H1 (cell line): ENCODE data around the gene CAMTA1. TPM values are rescaled to one million over a fixed set of nuclear protein-coding genes. Genes with fewer than 3 reads are reported as not detected.

Experiments used
- CTCF ChIA-PET: fragments of 300-600 bp; sonication (Branson Sonifier 250); formaldehyde crosslinking; loops from one replicate; lab custom pipeline; 2021; ENCODE audit not compliant: partially characterized antibody; lab: Charles Lee
- POLR2A ChIA-PET: fragments of 300-600 bp; sonication (Branson Sonifier 250); formaldehyde crosslinking; loops from one replicate; lab custom pipeline; 2021; ENCODE audit warnings: inconsistent platforms; ENCODE audit not compliant: partially characterized antibody; lab: Charles Lee
- DNase-seq, 2 experiments: peaks; one replicate each; pipeline versions ENCODE4 v3.0.0 to v3.0.0-alpha.2; 2010 to 2022; ENCODE audit warnings: low spot score in 2 of 2, low read depth in 1 of 2, mixed read lengths in 1 of 2
- FAIRE-seq: peaks from 2 replicates; lab custom pipeline; 2011; peaks lifted over from hg19 to GRCh38; lab: Jason Lieb, UNC
- H2AFZ ChIP-seq: 2 replicates; pipeline ENCODE4 v1.8.1; 2012; ENCODE audit warnings: low read length, inconsistent platforms
- H2AK5ac ChIP-seq: 2 replicates; pipeline ENCODE4 v1.6.1; 2013; ENCODE audit warnings: low read depth, low read length
- H2BK120ac ChIP-seq: replicated peaks from 2 replicates; pipeline ENCODE3; 2013; ENCODE audit warnings: low read depth, low read length, inconsistent platforms
- H2BK12ac ChIP-seq: 2 replicates; pipeline ENCODE4 v1.6.1; 2013; ENCODE audit warnings: low read depth, low read length
- H2BK15ac ChIP-seq: 2 replicates; pipeline ENCODE4 v1.6.1; 2013; ENCODE audit warnings: low read length
- H2BK20ac ChIP-seq: 2 replicates; pipeline ENCODE4 v1.6.1; 2013; ENCODE audit warnings: low read length
- H2BK5ac ChIP-seq: 2 replicates; pipeline ENCODE4 v1.6.1; 2013; ENCODE audit warnings: low read depth, low read length
- H3K14ac ChIP-seq: 2 replicates; pipeline ENCODE4 v1.6.1; 2013; ENCODE audit warnings: inconsistent platforms; ENCODE audit not compliant: insufficient read length
- H3K18ac ChIP-seq: 2 replicates; pipeline ENCODE4 v1.6.1; 2013; ENCODE audit warnings: low read length; ENCODE audit errors: extremely low read depth
- H3K23ac ChIP-seq: 2 replicates; pipeline ENCODE4 v1.6.1; 2013; ENCODE audit warnings: inconsistent platforms; ENCODE audit not compliant: insufficient read length
- H3K23me2 ChIP-seq: 2 replicates; pipeline ENCODE4 v1.6.1; 2013; ENCODE audit warnings: low read depth, low read length
- H3K27ac ChIP-seq: 2 replicates; pipeline ENCODE4 v1.6.1; 2011; ENCODE audit warnings: low read depth, low read length, inconsistent platforms
- H3K27me3 ChIP-seq, 4 experiments: replicated peaks in 1 of 4; 1 replicate in 1 of 4; 2 replicates in 3 of 4; pipeline versions ENCODE4 v1.6.1 to v1.8.1; 2011 to 2013; ENCODE audit warnings: low read length in 3 of 4, mild to moderate bottlenecking in 3 of 4, inconsistent platforms in 2 of 4, mixed read lengths in 2 of 4, moderate library complexity in 1 of 4; ENCODE audit not compliant: control insufficient read depth in 3 of 4, insufficient read depth in 3 of 4; ENCODE audit errors: extremely low read depth in 1 of 4
- H3K36me3 ChIP-seq, 4 experiments: 2 replicates each; pipeline versions ENCODE4 v1.6.1 to v1.8.1; 2011 to 2013; ENCODE audit warnings: mild to moderate bottlenecking in 4 of 4, low read length in 3 of 4, moderate library complexity in 2 of 4, control low read depth in 1 of 4, inconsistent platforms in 1 of 4; ENCODE audit not compliant: insufficient read depth in 4 of 4, control insufficient read depth in 2 of 4
- H3K4ac ChIP-seq: replicated peaks from 2 replicates; pipeline ENCODE3; 2013; ENCODE audit warnings: low read length, low read depth, mixed read lengths, inconsistent platforms; ENCODE audit not compliant: insufficient read length
- H3K4me1 ChIP-seq, 4 experiments: replicated peaks in 1 of 4; 1 replicate in 1 of 4; 2 replicates in 3 of 4; pipeline versions ENCODE4 v1.6.1 to v1.8.1; 2011 to 2013; ENCODE audit warnings: low read length in 3 of 4, inconsistent platforms in 2 of 4, mixed read lengths in 1 of 4; ENCODE audit not compliant: insufficient read depth in 4 of 4, control insufficient read depth in 3 of 4
- H3K4me2 ChIP-seq, 2 experiments: 2 replicates each; pipeline versions ENCODE4 v1.6.1 to v1.8.1; 2011 to 2013; ENCODE audit warnings: low read depth in 2 of 2, low read length in 2 of 2, control low read depth in 1 of 2, inconsistent platforms in 1 of 2, mild to moderate bottlenecking in 1 of 2; ENCODE audit not compliant: insufficient read depth in 1 of 2
- H3K4me3 ChIP-seq, 4 experiments: fragments of 200-600, 300-600 bp in 1 of 4; sonication (generic), shearing (Covaris generic), sonication (Bioruptor Twin) in 1 of 4; 2 replicates each; pipeline versions ENCODE4 v1.5.1 to v1.8.1; 2011 to 2016; ENCODE audit warnings: low read length in 4 of 4, low read depth in 3 of 4, control low read depth in 2 of 4, inconsistent platforms in 2 of 4, mild to moderate bottlenecking in 2 of 4, mixed read lengths in 1 of 4, moderate library complexity in 1 of 4; ENCODE audit not compliant: insufficient read depth in 2 of 4; ENCODE audit errors: extremely low read depth in 1 of 4
- H3K56ac ChIP-seq: replicated peaks from 2 replicates; pipeline ENCODE3; 2013; ENCODE audit warnings: low read depth, mild to moderate bottlenecking, mixed read lengths, low read length, inconsistent platforms; ENCODE audit not compliant: insufficient read length
- H3K79me1 ChIP-seq: 2 replicates; pipeline ENCODE4 v1.6.1; 2013; ENCODE audit warnings: low read depth, low read length, control low read depth
- H3K79me2 ChIP-seq, 2 experiments: 2 replicates each; pipeline versions ENCODE4 v1.6.1 to v1.8.1; 2012 to 2013; ENCODE audit warnings: low read length in 2 of 2, mild to moderate bottlenecking in 2 of 2, inconsistent platforms in 1 of 2; ENCODE audit not compliant: insufficient read depth in 2 of 2, control insufficient read depth in 1 of 2
- H3K9ac ChIP-seq, 4 experiments: replicated peaks in 1 of 4; 1 replicate in 1 of 4; 2 replicates in 3 of 4; pipeline versions ENCODE4 v1.6.1 to v1.8.1; 2011 to 2013; ENCODE audit warnings: low read depth in 3 of 4, low read length in 3 of 4, control low read depth in 2 of 4, mild to moderate bottlenecking in 2 of 4, moderate library complexity in 2 of 4, inconsistent platforms in 1 of 4; ENCODE audit errors: extremely low read depth in 1 of 4
- H3K9me3 ChIP-seq, 2 experiments: 2 replicates each; pipeline versions ENCODE4 v1.6.1 to v1.8.1; 2012 to 2013; ENCODE audit warnings: mild to moderate bottlenecking in 2 of 2, moderate library complexity in 2 of 2, control low read depth in 1 of 2, inconsistent platforms in 1 of 2, low read depth in 1 of 2, low read length in 1 of 2, mixed read lengths in 1 of 2; ENCODE audit not compliant: insufficient read depth in 2 of 2
- H4K20me1 ChIP-seq, 2 experiments: replicated peaks in 1 of 2; 2 replicates each; pipeline versions ENCODE3 to v1.8.1; 2011 to 2013; ENCODE audit warnings: inconsistent platforms in 2 of 2, low read length in 2 of 2, mild to moderate bottlenecking in 1 of 2; ENCODE audit not compliant: insufficient read depth in 2 of 2, control insufficient read depth in 1 of 2
- H4K5ac ChIP-seq: 2 replicates; pipeline ENCODE4 v1.6.1; 2013; ENCODE audit warnings: low read length, low read depth, mixed read lengths, inconsistent platforms; ENCODE audit not compliant: insufficient read length
- H4K8ac ChIP-seq: 2 replicates; pipeline ENCODE4 v1.8.0; 2013; ENCODE audit warnings: mild to moderate bottlenecking, moderate library complexity, low read length, inconsistent platforms; ENCODE audit not compliant: insufficient read depth; ENCODE audit errors: extremely low read depth
- H4K91ac ChIP-seq: replicated peaks from 2 replicates; pipeline ENCODE3; 2013; ENCODE audit warnings: low read length, mixed read lengths, inconsistent platforms; ENCODE audit not compliant: insufficient read length
- ASH2L ChIP-seq: fragments of 200-600, 300-600 bp; sonication (generic); IDR thresholded peaks from one replicate; pipeline ENCODE4 v1.7.1; 2017; ENCODE audit warnings: low read length
- CBX5 ChIP-seq: fragments of 300-800, 300-1000 bp; sonication (generic); IDR thresholded peaks from 2 replicates; pipeline ENCODE4 v1.7.1; 2016; ENCODE audit warnings: antibody characterized with exemption, low read length, low read depth
- CREB1 ChIP-seq: IDR thresholded peaks from 2 replicates; pipeline ENCODE4 v1.6.1; 2012; ENCODE audit warnings: inconsistent platforms
- CTBP2 ChIP-seq: IDR thresholded peaks from 2 replicates; pipeline ENCODE4 v1.7.0; 2011; ENCODE audit warnings: borderline replicate concordance, mild to moderate bottlenecking, moderate library complexity, mixed read lengths, low read length; ENCODE audit not compliant: insufficient read depth, insufficient read length
- GTF2F1 ChIP-seq: IDR thresholded peaks from 2 replicates; pipeline ENCODE4 v1.6.1; 2012; ENCODE audit warnings: low read depth, low read length, improper control_type of control experiment, borderline replicate concordance
- MAFK ChIP-seq: IDR thresholded peaks from 2 replicates; pipeline ENCODE4 v1.6.1; 2012; ENCODE audit warnings: low read depth, mild to moderate bottlenecking, improper control_type of control experiment, low read length
- PHF8 ChIP-seq: fragments of 200-600 bp; sonication (generic); conservative IDR thresholded peaks from 2 replicates; pipeline ENCODE4 v1.7.1; 2012; ENCODE audit warnings: low read depth, mild to moderate bottlenecking, inconsistent platforms, low read length, moderate library complexity
- POLR2A ChIP-seq, 2 experiments: IDR thresholded peaks; 1 replicate in 1 of 2; 2 replicates in 1 of 2; pipeline ENCODE4 v1.6.1; 2011; ENCODE audit warnings: low read depth in 2 of 2, low read length in 2 of 2, mild to moderate bottlenecking in 2 of 2; ENCODE audit errors: control extremely low read depth in 1 of 2
- RBBP5 ChIP-seq: IDR thresholded peaks from 2 replicates; pipeline ENCODE4 v1.7.1; 2012; ENCODE audit warnings: low read depth, mild to moderate bottlenecking, inconsistent platforms, low read length, moderate library complexity, borderline replicate concordance
- RNF2 ChIP-seq: fragments of 200-900, 300-1000 bp; sonication (generic); IDR thresholded peaks from 2 replicates; pipeline ENCODE4 v1.7.1; 2016; ENCODE audit warnings: borderline replicate concordance, low read depth, mild to moderate bottlenecking, antibody characterized with exemption, low read length; ENCODE audit not compliant: poor library complexity, severe bottlenecking; ENCODE audit errors: missing control alignments
- SIX5 ChIP-seq: IDR thresholded peaks from 2 replicates; pipeline ENCODE4 v1.6.1; 2011; ENCODE audit warnings: mild to moderate bottlenecking, low read depth, low read length
- SP4 ChIP-seq: IDR thresholded peaks from 2 replicates; pipeline ENCODE4 v1.6.1; 2012; ENCODE audit warnings: low read length, inconsistent platforms
- TAF1 ChIP-seq: IDR thresholded peaks from 2 replicates; pipeline ENCODE4 v1.6.1; 2011; ENCODE audit warnings: mild to moderate bottlenecking, low read depth, low read length
- TCF12 ChIP-seq: IDR thresholded peaks from 2 replicates; pipeline ENCODE4 v1.6.1; 2011; ENCODE audit warnings: low read depth, mild to moderate bottlenecking, low read length
- YY1 ChIP-seq: IDR thresholded peaks from 2 replicates; pipeline ENCODE4 v1.6.1; 2011; ENCODE audit warnings: low read depth, mild to moderate bottlenecking, low read length
- WGBS, 2 experiments: shearing (Covaris generic) in 1 of 2; methylation state at CpG; one replicate each; pipeline versions ENCODE4 v1.1.6 to v1.1.7; 2013 to 2015; ENCODE audit warnings: low lambda C conversion rate in 2 of 2, mixed read lengths in 2 of 2, inconsistent platforms in 1 of 2, low coverage in 1 of 2, missing lambda C conversion rate in 1 of 2; ENCODE audit not compliant: insufficient replicate concordance in 2 of 2, insufficient coverage in 1 of 2, insufficient read length in 1 of 2; ENCODE audit errors: extremely low coverage in 1 of 2, missing lambda C conversion rate in 1 of 2; 5-methylcytosine and 5-hydroxymethylcytosine counted together
- polyA plus RNA-seq, 7 experiments: library from polyadenylated mRNA; depleted of rRNA in 3 of 7; stranded (reverse) in 5 of 7; unstranded in 2 of 7; fragments of >200 nt in 5 of 7; fragments of 200-250 nt in 2 of 7; gene quantifications; 1 replicate in 5 of 7; 2 replicates in 1 of 7; 4 replicates in 1 of 7; pipeline versions ENCODE4 v1.2.1 to v1.2.3, GENCODE V29; 2011 to 2013; ENCODE audit warnings: missing spikeins in 2 of 7, mixed read lengths in 2 of 7
- total RNA-seq: library from RNA; stranded (reverse); fragmentation: NEBNext Ultra II Directional; extraction: Animal tissue kit (Norgen Biotek cat#: 25700); gene quantifications from 2 replicates; pipeline ENCODE4 v1.2.1, GENCODE V29; 2021

Gene CAMTA1
- total and polyA plus RNA-seq, 2 of the 8 experiments (the other 6 are each of a cell fraction or from before 2014, with no cell fraction given), result 65.0 to 119 TPM

- ChIA-PET CTCF (no interaction called here), POLR2A (interaction anchor here (0.8 kb wide), 1 partner anchor 9 kb away, joined by 3 read pairs; the partner anchor contains the start of gene CAMTA1)
- no peaks in the 10 kb centered on the region for H3K79me2 ChIP-seq
- no peak overlapping the region for H3K4me3 ChIP-seq
- no peak overlapping the region for H3K14ac ChIP-seq
- peaks cover 0 to 4% (median 3%) of the 10 kb centered on the region in 4 experiments; a peak in 6 of 7 replicates for H3K4me1 ChIP-seq
- H3K27ac ChIP-seq, result no peak overlapping the region
- H3K36me3 ChIP-seq, result no peaks in the 10 kb centered on the region
- no peak overlapping the region for H2BK15ac ChIP-seq
- no peak overlapping the region for H2AFZ ChIP-seq
- no peak overlapping the region; a peak in 1 of 4 replicates for H3K4me2 ChIP-seq
- H3K79me1 ChIP-seq, result no peaks in the 10 kb centered on the region
- no peak overlapping the region for H2BK120ac ChIP-seq
- H2BK20ac ChIP-seq, result no peak overlapping the region
- FAIRE-seq (no peak), DNase-seq (no peak)
- H3K4ac ChIP-seq, result no peak overlapping the region
- no peaks in the 10 kb centered on the region for H3K9me3 ChIP-seq
- no peak overlapping the region for H4K8ac ChIP-seq
- no peak overlapping the region for H2AK5ac ChIP-seq
- no peak overlapping the region for H2BK5ac ChIP-seq
- no peak overlapping the region for H3K18ac ChIP-seq
- 88% methylated on average over 2 of the region's 2 CpGs; no CpG with 5 or more reads in 1 of the 2 experiments for WGBS, 2 experiments
- H2BK12ac ChIP-seq, result no peak overlapping the region
- H4K20me1 ChIP-seq, result no peaks in the 10 kb centered on the region
- no peaks in the 10 kb centered on the region for H3K27me3 ChIP-seq
- H3K23ac ChIP-seq, result no peak overlapping the region
- H4K91ac ChIP-seq, result no peak overlapping the region
- no peak overlapping the region for H4K5ac ChIP-seq
- no peak overlapping the region for H3K9ac ChIP-seq
- no peaks in the 10 kb centered on the region for H3K23me2 ChIP-seq
- TF ChIP-seq RBBP5 (no peak), TCF12 (no peak), TAF1 (no peak), CTBP2 (no peak), PHF8 (no peak), SIX5 (no peak), MAFK (no peak), ASH2L (no peak), CBX5 (no peak), GTF2F1 (no peak), RNF2 (no peak), POLR2A (IDR thresholded peaks at IDR 0.05; ENCODE audit: control extremely low read depth in 1 of 2, low read depth in 2 of 2, low read length in 2 of 2) (no peak), CREB1 (no peak), SP4 (no peak), YY1 (no peak)
- no peak overlapping the region for H3K56ac ChIP-seq
These were observed 8.9 kb upstream of the CAMTA1 start for GRCh38 chr1:6776389-6776788.
